Activated CD4-positive, alpha-beta T cell treated with anti-CD3 and anti-CD28 coated beads for 36 hours (primary cell): Measurements from ENCODE around the gene RHBDD3. TPM values are rescaled to one million over a fixed set of nuclear protein-coding genes. Genes with fewer than 3 reads are reported as not detected.
"Not testable (repeated sequence)": the region's sequence is repeated elsewhere in the genome, so short reads cannot be mapped to it uniquely, and the experiment has no call there.

Experiments
- ATAC-seq: fragments of 200-7000 bp; cut with Tn5 transposase; one replicate; pipeline ENCODE4 v1.10.0; 2021; ENCODE audit warnings: mild to moderate bottlenecking, moderate library complexity
- CTCF ChIA-PET: fragments of 350-600 bp; sonication (Branson Sonifier 250); formaldehyde crosslinking; loops from one replicate; lab custom pipeline; 2021; ENCODE audit warnings: antibody characterized with exemption; lab: Charles Lee
- POLR2A ChIA-PET: fragments of 350-600 bp; sonication (Branson Sonifier 250); formaldehyde crosslinking; loops from one replicate; lab custom pipeline; 2021; ENCODE audit warnings: antibody characterized with exemption, inconsistent platforms; lab: Charles Lee
- DNase-seq: peaks from one replicate; pipeline ENCODE4 v3.0.0-alpha.2; 2020
- H3K27ac Mint-ChIP-seq: one replicate; pipeline ENCODE4 v1.8.0; 2021; ENCODE audit warnings: mixed read lengths
- H3K27me3 Mint-ChIP-seq: one replicate; pipeline ENCODE4 v1.8.0; 2021; ENCODE audit warnings: mixed read lengths
- H3K36me3 Mint-ChIP-seq: one replicate; pipeline ENCODE4 v1.8.0; 2021; ENCODE audit warnings: low read depth, mixed read lengths
- H3K4me1 Mint-ChIP-seq: one replicate; pipeline ENCODE4 v1.8.0; 2021; ENCODE audit warnings: mixed read lengths
- H3K4me3 Mint-ChIP-seq: one replicate; pipeline ENCODE4 v1.8.0; 2021; ENCODE audit warnings: mild to moderate bottlenecking, moderate library complexity, mixed read lengths
- H3K9me3 Mint-ChIP-seq: one replicate; pipeline ENCODE4 v1.8.0; 2021; ENCODE audit warnings: low read depth, mixed read lengths
- intact Hi-C, 2 experiments: fragments of 100-400 bp; cut with DNase I in 1 of 2; cut with micrococcal nuclease in 1 of 2; formaldehyde crosslinking; loops; one replicate each; pipeline versions ENCODE4 v1.14.2 to v1.15.1; 2022 to 2024; cut with DNase I, micrococcal nuclease
- total RNA-seq, 2 experiments: library from RNA; stranded (reverse); gene quantifications; one replicate each; pipeline ENCODE4 v1.2.3, GENCODE V29; 2021

RHBDD3 gene
- total RNA-seq, 2 experiments from 2014 or later: 23.2 to 25.3 TPM

GRCh38 chr22:29225422-29226090, 42.2 kb downstream of the RHBDD3 start:
- no peak overlapping the region for H3K27ac Mint-ChIP-seq
- DNase-seq: no peak
- no peaks in the 10 kb centered on the region for H3K4me1 Mint-ChIP-seq
- no peaks in the 10 kb centered on the region for H3K27me3 Mint-ChIP-seq
- no peak overlapping the region for H3K4me3 Mint-ChIP-seq
- ChIA-PET CTCF (interaction anchor here (0.5 to 1.5 kb wide), 2 partner anchors 29 to 57 kb away, joined by 3 read pairs; no protein-coding TSS in a partner anchor), POLR2A (no interaction called here)
- intact Hi-C loops: no loop called here
- no peaks in the 10 kb centered on the region for H3K9me3 Mint-ChIP-seq
- ATAC-seq: no peak
- no peaks in the 10 kb centered on the region for H3K36me3 Mint-ChIP-seq

DNA sequence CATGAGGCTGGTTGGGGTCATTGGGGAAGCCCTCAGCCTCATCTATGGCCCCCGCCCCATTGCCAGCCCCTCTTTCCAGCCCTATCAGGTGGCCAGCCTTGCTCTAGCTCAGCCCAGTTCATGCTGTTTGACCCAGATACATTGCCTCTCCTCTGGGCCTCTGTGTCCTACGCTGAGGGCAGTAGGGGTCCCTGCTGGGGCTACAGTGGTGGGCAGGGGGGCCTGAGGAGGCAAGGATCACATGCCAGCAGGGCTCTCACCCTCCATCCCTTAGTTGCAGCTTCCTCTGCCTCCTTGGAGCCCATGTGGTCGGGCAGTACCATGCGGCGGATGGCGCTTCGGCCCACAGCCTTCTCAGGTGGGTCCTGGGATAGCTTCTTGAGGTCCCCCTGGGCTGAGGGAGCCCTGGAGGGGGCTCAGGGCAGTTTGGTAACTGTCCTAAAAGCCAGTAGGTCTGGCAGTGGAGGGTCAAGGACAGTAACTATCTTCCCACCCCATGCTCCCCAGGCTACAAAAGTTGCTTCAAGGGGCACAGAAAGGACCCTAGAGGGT, 42.8 kb downstream of the RHBDD3 start:
- ATAC-seq: no peak
- no peaks in the 10 kb centered on the region for H3K4me1 Mint-ChIP-seq

DNA sequence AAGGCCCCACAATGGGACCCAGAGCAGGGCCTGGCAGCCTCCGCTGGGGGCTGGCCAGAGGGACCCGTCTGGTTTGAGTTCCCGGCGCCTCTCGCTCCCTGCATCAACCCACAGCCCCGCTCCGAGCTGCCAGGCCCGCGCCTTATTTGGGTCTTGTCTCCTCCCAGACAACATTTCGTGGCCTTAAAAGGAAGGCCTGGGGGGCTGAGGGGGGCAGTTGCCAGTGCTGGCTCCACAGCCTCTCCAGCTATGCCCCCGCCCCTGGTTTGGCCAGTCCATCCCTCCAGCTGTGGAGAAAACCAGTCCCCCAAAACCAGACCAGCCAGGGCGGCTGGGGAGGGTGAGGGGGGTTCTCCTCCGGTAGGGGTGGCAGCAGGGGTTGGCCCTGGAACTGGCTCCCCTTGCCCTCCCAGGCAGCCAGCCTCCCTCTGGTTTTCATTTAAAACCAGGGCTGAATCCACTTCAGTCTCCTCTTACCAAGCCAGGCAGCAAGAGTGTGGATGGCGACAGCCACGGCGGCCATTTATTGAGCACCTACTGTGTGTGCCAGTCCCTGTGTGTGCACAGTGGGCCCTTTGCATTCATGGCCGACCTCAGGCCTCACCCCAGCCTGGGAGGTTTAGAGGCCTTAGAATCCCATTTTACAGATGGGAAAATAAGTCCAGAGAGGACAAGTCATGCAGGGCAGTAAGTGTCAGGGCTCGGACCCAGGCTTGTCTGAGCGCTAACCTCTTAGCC, 43.5 kb downstream of the RHBDD3 start:
- POLR2A ChIA-PET: no interaction called here
- H3K4me1 Mint-ChIP-seq: no peaks in the 10 kb centered on the region
- CTCF ChIA-PET: no interaction called here

More for the DNA sequence above, 42.8 kb downstream of the RHBDD3 start:
- Mint-ChIP-seq H3K36me3 (no peaks in the 10 kb centered on the region), H3K4me3 (no peak overlapping the region), H3K27me3 (no peaks in the 10 kb centered on the region), H3K27ac (no peak overlapping the region), H3K9me3 (no peaks in the 10 kb centered on the region)
- POLR2A ChIA-PET: no interaction called here
- no peak for DNase-seq
- intact Hi-C loops: no loop called here
- CTCF ChIA-PET: no interaction called here

GRCh38 chr22:29219881-29220670, 47.7 kb downstream of the RHBDD3 start:
- Mint-ChIP-seq H3K4me3 (no peak overlapping the region), H3K4me1 (no peaks in the 10 kb centered on the region), H3K27me3 (no peaks in the 10 kb centered on the region), H3K9me3 (no peaks in the 10 kb centered on the region), H3K27ac (no peak overlapping the region), H3K36me3 (no peaks in the 10 kb centered on the region)
- CTCF ChIA-PET: interaction anchor here (0.8 to 1.6 kb wide), 2 partner anchors 23 to 26 kb away, joined by 3 to 4 read pairs; no protein-coding TSS in a partner anchor
- ATAC-seq (no peak), DNase-seq (no peak)
- POLR2A ChIA-PET: no interaction called here
- intact Hi-C loops: no loop called here

More for the DNA sequence above, 43.5 kb downstream of the RHBDD3 start:
- no peaks in the 10 kb centered on the region for H3K9me3 Mint-ChIP-seq
- H3K4me3 Mint-ChIP-seq: no peak overlapping the region
- no peaks in the 10 kb centered on the region for H3K27me3 Mint-ChIP-seq
- no peak overlapping the region for H3K27ac Mint-ChIP-seq
- intact Hi-C loops: no loop called here
- ATAC-seq: no peak
- DNase-seq: no peak
- H3K36me3 Mint-ChIP-seq: no peaks in the 10 kb centered on the region

- H3K27me3 Mint-ChIP-seq, POLR2A ChIA-PET, DNase-seq, H3K4me1 Mint-ChIP-seq, H3K4me3 Mint-ChIP-seq, ATAC-seq, H3K36me3 Mint-ChIP-seq, intact Hi-C loops, H3K27ac Mint-ChIP-seq, H3K9me3 Mint-ChIP-seq: not testable (repeated sequence)
- CTCF ChIA-PET: interaction anchor here (1.6 kb wide), 1 partner anchor 22 kb away, joined by 4 read pairs; no protein-coding TSS in a partner anchor
Observed at GRCh38 chr22:29219409-29219782, 48.4 kb downstream of the RHBDD3 start.

GRCh38 chr22:29218758-29219408, 48.9 kb downstream of the RHBDD3 start:
- ATAC-seq (no peak), DNase-seq (no peak)
- CTCF ChIA-PET: interaction anchor here (1.6 kb wide), 1 partner anchor 22 kb away, joined by 4 read pairs; no protein-coding TSS in a partner anchor
- Mint-ChIP-seq H3K4me3 (no peak overlapping the region), H3K4me1 (no peaks in the 10 kb centered on the region), H3K27me3 (no peaks in the 10 kb centered on the region), H3K27ac (no peak overlapping the region), H3K9me3 (no peaks in the 10 kb centered on the region), H3K36me3 (no peaks in the 10 kb centered on the region)
- intact Hi-C loops: no loop called here
- POLR2A ChIA-PET: no interaction called here

DNA sequence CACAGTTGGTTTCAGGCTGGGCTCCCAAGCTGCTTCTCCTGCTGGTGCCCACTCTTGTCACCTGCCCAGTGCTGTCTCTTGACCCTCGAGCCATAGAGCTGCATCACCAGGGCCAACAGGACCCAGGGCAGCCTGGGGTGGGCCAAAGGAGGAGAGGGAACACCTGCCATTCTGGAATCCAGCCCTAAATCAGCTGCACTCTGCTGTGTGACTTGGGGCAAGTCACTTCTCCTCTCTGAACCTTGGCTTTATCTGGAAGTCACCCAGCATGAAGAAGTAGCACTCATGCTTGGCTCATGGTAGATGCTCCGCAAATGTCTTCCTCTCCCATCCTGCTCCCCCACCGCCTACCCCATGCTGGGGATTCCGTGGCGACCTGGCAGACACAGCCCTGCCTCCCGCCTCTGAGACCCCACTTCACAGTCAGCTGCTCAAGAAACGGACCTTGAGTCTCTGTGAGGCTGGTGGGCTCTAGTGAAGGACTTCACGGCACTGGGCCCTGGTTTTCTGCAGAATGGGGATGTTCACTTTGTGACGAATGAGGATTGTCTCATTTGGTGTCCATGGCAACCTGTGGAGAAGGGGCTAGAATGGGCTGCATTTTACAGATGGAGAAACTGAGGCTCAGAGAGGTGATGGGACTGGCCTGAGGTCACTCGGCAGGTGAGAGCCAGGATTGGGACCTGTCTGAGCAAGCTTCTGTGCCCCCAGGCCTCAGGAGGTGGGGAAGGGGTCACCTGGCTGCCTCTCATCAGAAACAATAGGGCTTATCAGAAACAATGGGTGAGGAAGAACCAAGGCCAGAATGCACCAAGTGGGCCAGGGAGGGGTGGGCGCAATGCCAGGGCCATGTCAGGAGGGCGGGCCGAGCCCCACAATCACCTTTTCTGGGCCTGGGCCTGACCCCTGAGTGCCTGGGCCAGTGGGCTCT, 49.7 kb downstream of the RHBDD3 start:
- no peaks in the 10 kb centered on the region for H3K27me3 Mint-ChIP-seq
- no peak overlapping the region for H3K4me3 Mint-ChIP-seq
- DNase-seq (no peak), ATAC-seq (no peak)
- H3K9me3 Mint-ChIP-seq: no peaks in the 10 kb centered on the region
- ChIA-PET POLR2A (no interaction called here), CTCF (interaction anchor here (0.9 to 1.6 kb wide), 2 partner anchors 13 to 21 kb away, joined by 4 read pairs; partner anchors contain the start of gene EMID1)
- no peaks in the 10 kb centered on the region for H3K4me1 Mint-ChIP-seq
- intact Hi-C loops: no loop called here
- H3K27ac Mint-ChIP-seq: no peak overlapping the region
- no peaks in the 10 kb centered on the region for H3K36me3 Mint-ChIP-seq

GRCh38 chr22:29216873-29217666, 50.7 kb downstream of the RHBDD3 start:
- CTCF ChIA-PET: interaction anchor here (0.9 kb wide), 2 partner anchors 12 to 63 kb away, joined by 3 to 4 read pairs; partner anchors contain the start of gene EMID1
- intact Hi-C loops: no loop called here
- POLR2A ChIA-PET: no interaction called here
- no peaks in the 10 kb centered on the region for H3K27me3 Mint-ChIP-seq
- ATAC-seq: no peak
- H3K9me3 Mint-ChIP-seq: no peaks in the 10 kb centered on the region
- H3K4me1 Mint-ChIP-seq: no peaks in the 10 kb centered on the region
- no peaks in the 10 kb centered on the region for H3K36me3 Mint-ChIP-seq
- no peak for DNase-seq
- H3K27ac Mint-ChIP-seq: no peak overlapping the region
- H3K4me3 Mint-ChIP-seq: no peak overlapping the region

DNA sequence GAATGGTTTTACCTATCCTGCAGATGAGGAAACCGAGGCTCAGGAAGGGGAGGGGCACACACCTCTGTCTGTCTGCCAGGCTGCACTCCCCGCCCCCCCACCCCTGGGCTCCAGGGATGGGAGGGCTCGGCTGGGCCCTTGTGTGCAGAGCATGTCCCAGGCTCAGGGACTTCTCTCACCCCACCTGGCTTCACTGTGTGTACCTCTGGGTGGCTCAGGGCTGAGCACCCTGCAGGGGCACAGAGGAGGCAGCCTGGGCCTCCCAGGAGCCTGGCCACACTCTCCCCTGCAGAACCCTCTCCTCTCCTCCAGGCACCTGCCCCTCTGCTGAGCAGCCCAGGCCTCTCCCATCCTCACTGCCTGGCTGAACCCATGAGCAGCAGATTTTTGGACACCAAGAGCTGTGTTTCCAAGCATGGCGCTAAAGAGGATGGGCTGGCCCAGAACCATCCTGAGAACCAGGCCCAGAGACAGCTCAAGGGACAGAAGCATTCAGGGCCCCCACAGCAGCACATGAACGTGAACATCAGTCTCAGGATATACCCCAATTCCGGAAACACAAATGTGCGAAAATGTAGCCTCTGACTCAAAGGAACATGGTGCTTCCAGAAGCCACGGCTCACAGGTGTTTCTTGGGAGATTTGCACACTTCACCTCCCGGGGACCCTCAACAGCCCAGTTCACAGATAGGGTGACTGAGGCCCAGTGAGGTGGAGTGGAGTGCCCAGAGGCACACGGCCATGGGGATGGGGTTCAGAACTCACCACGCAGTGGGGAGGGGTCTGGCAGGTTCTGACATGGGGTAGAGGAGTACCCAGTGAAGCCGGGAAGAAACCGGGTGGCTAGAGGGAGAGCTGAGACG, 51.5 kb downstream of the RHBDD3 start:
- ChIA-PET CTCF (interaction anchor here (0.9 kb wide), 1 partner anchor 62 kb away, joined by 3 read pairs; no protein-coding TSS in a partner anchor), POLR2A (no interaction called here)
- no peaks in the 10 kb centered on the region for H3K9me3 Mint-ChIP-seq
- no peak overlapping the region for H3K4me3 Mint-ChIP-seq
- intact Hi-C loops: no loop called here
- no peaks in the 10 kb centered on the region for H3K4me1 Mint-ChIP-seq
- DNase-seq (no peak), ATAC-seq (no peak)
- no peaks in the 10 kb centered on the region for H3K36me3 Mint-ChIP-seq
- no peak overlapping the region for H3K27ac Mint-ChIP-seq
- H3K27me3 Mint-ChIP-seq: no peaks in the 10 kb centered on the region
